H1 (cell line): ENCODE results near the gene SRGAP3.

Experiments used
- CEBPB ChIP-seq: IDR thresholded peaks from 2 replicates; pipeline ENCODE4 v1.6.1; 2012; ENCODE audit warnings: low read depth, low read length
- EZH2 ChIP-seq: fragments of 200-600 bp; sonication (generic); IDR thresholded peaks from 2 replicates; pipeline ENCODE4 v1.7.1; 2012; ENCODE audit warnings: low read depth, mild to moderate bottlenecking, moderate library complexity, low read length, inconsistent platforms; ENCODE audit not compliant: severe bottlenecking
- FOSL1 ChIP-seq: IDR thresholded peaks from 2 replicates; pipeline ENCODE4 v1.6.1; 2011; ENCODE audit warnings: mild to moderate bottlenecking, low read depth, low read length, moderate library complexity; ENCODE audit not compliant: insufficient read depth
- RAD21 ChIP-seq, 2 experiments: IDR thresholded peaks in 1 of 2; conservative IDR thresholded peaks in 1 of 2; 2 replicates each; pipeline ENCODE4 v1.6.1; 2011; ENCODE audit warnings: low read depth in 2 of 2, low read length in 2 of 2, improper control_type of control experiment in 1 of 2, inconsistent platforms in 1 of 2, mild to moderate bottlenecking in 1 of 2, moderate library complexity in 1 of 2
- TF ChIP-seq, protein P1 (sequence below), 3 experiments: IDR thresholded peaks; 1 replicate in 2 of 3; 2 replicates in 1 of 3; pipeline versions ENCODE4 v1.5.1 to v1.6.1; 2011; ENCODE audit warnings: low read length in 3 of 3, mild to moderate bottlenecking in 3 of 3, inconsistent platforms in 2 of 3, low read depth in 1 of 3, moderate library complexity in 1 of 3; ENCODE audit not compliant: insufficient read depth in 1 of 3; ENCODE audit errors: control extremely low read depth in 1 of 3

DNA sequence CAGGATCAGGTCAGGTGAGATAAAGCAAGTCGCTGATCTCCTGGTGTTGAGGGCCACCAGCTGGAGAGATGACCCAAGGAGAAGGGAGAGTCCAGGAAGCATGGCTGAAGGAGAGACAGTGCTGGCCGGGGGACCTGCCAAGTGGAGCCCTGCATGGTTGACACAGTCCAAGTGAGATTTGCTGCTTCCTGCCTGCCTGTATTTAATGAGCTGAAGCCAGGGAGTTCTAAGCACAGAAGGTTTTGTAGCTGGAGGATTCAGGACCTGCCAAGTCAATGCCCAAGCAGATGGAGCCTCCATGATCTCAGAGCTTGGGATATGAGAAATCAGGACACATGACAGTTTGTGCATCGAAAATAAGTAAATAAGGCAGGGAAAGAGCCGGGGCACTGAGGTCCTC is 125.6 kb downstream of the SRGAP3 start:
- TF ChIP-seq RAD21 (IDR thresholded peaks at IDR 0.05 in 1 of 2, conservative IDR thresholded peaks at IDR 0.05 in 1 of 2; ENCODE audit: low read depth in 2 of 2, low read length in 2 of 2) (no peak), CEBPB (no peak), FOSL1 (no peak), EZH2 (no peak)
- TF ChIP-seq, protein P1, sequence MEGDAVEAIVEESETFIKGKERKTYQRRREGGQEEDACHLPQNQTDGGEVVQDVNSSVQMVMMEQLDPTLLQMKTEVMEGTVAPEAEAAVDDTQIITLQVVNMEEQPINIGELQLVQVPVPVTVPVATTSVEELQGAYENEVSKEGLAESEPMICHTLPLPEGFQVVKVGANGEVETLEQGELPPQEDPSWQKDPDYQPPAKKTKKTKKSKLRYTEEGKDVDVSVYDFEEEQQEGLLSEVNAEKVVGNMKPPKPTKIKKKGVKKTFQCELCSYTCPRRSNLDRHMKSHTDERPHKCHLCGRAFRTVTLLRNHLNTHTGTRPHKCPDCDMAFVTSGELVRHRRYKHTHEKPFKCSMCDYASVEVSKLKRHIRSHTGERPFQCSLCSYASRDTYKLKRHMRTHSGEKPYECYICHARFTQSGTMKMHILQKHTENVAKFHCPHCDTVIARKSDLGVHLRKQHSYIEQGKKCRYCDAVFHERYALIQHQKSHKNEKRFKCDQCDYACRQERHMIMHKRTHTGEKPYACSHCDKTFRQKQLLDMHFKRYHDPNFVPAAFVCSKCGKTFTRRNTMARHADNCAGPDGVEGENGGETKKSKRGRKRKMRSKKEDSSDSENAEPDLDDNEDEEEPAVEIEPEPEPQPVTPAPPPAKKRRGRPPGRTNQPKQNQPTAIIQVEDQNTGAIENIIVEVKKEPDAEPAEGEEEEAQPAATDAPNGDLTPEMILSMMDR (IDR thresholded peaks at IDR 0.05; ENCODE audit: control extremely low read depth in 1 of 3, insufficient read depth in 1 of 3, low read depth in 1 of 3, low read length in 3 of 3) = no peak
